GM19193 (cell line): ENCODE measurements around the gene TMEM218.

ENCODE experiments used
- POLR2A ChIP-seq: IDR thresholded peaks from 4 replicates; pipeline ENCODE4 v1.6.1; 2011; ENCODE audit not compliant: insufficient read depth, insufficient read length; ENCODE audit errors: extremely low read depth

Gene TMEM218

GRCh38 chr11:125139778-125140177, 28.4 kb upstream of the TMEM218 start:
- TF ChIP-seq POLR2A: no peak

GRCh38 chr11:125138966-125139365, 27.5 kb upstream of the TMEM218 start:
- no peak for TF ChIP-seq POLR2A

GRCh38 chr11:125136001-125136400, 24.6 kb upstream of the TMEM218 start:
- TF ChIP-seq POLR2A: no peak

GRCh38 chr11:125132596-125132995, 21.2 kb upstream of the TMEM218 start:
- TF ChIP-seq POLR2A: no peak

- no peak for TF ChIP-seq POLR2A
Measured at GRCh38 chr11:125132071-125132470, 20.6 kb upstream of the TMEM218 start.

- no peak for TF ChIP-seq POLR2A
Measured at GRCh38 chr11:125129316-125129993, 18.0 kb upstream of the TMEM218 start.

- no peak for TF ChIP-seq POLR2A
Measured at GRCh38 chr11:125128450-125128849, 17.0 kb upstream of the TMEM218 start.

GRCh38 chr11:125124618-125124992, 13.2 kb upstream of the TMEM218 start:
- TF ChIP-seq POLR2A: no peak

- no peak for TF ChIP-seq POLR2A
Measured at GRCh38 chr11:125123947-125124617, 12.7 kb upstream of the TMEM218 start.

GRCh38 chr11:125123194-125123946, 11.9 kb upstream of the TMEM218 start:
- no peak for TF ChIP-seq POLR2A

- TF ChIP-seq POLR2A: no peak
Measured at GRCh38 chr11:125117429-125117828, 6.0 kb upstream of the TMEM218 start.

- no peak for TF ChIP-seq POLR2A
Measured at GRCh38 chr11:125114518-125114917, 3.1 kb upstream of the TMEM218 start.

- no peak for TF ChIP-seq POLR2A
Measured at GRCh38 chr11:125112208-125112604, 780 bp upstream of the TMEM218 start.

- no peak for TF ChIP-seq POLR2A
Measured at GRCh38 chr11:125111001-125111342, 454 bp downstream of the TMEM218 start.

- TF ChIP-seq POLR2A: no peak
Measured at GRCh38 chr11:125110506-125110905, 920 bp downstream of the TMEM218 start.

- TF ChIP-seq POLR2A: no peak
Measured at GRCh38 chr11:125108469-125108868, 3.0 kb downstream of the TMEM218 start.
